Osteocyte (in vitro differentiated cells): Measurements from ENCODE around the gene ABLIM1. TPM values are rescaled to one million over a fixed set of nuclear protein-coding genes. Genes with fewer than 3 reads are reported as not detected.

Experiments
- DNase-seq: peaks from one replicate; pipeline ENCODE4 v3.0.0; 2021; ENCODE audit warnings: mixed read lengths; ENCODE audit not compliant: unreplicated experiment; ENCODE audit errors: extremely low spot score
- H3K27ac Mint-ChIP-seq: one replicate; pipeline ENCODE4 v1.8.0; 2021; ENCODE audit warnings: mild to moderate bottlenecking, mixed read lengths; ENCODE audit not compliant: unreplicated experiment
- H3K27me3 Mint-ChIP-seq: one replicate; pipeline ENCODE4 v1.8.0; 2021; ENCODE audit warnings: mixed read lengths; ENCODE audit not compliant: unreplicated experiment
- H3K36me3 Mint-ChIP-seq: one replicate; pipeline ENCODE4 v1.8.0; 2021; ENCODE audit warnings: mixed read lengths; ENCODE audit not compliant: unreplicated experiment
- H3K4me1 Mint-ChIP-seq: one replicate; pipeline ENCODE4 v1.8.0; 2021; ENCODE audit warnings: mixed read lengths; ENCODE audit not compliant: unreplicated experiment
- H3K4me3 Mint-ChIP-seq: one replicate; pipeline ENCODE4 v1.8.0; 2021; ENCODE audit warnings: mild to moderate bottlenecking, moderate library complexity, mixed read lengths; ENCODE audit not compliant: unreplicated experiment
- H3K9me3 Mint-ChIP-seq: one replicate; pipeline ENCODE4 v1.8.0; 2021; ENCODE audit warnings: mixed read lengths; ENCODE audit not compliant: unreplicated experiment
- total RNA-seq: library from RNA; stranded (reverse); gene quantifications from 2 replicates; pipeline ENCODE4 v1.2.1, GENCODE V29; 2021
- TF ChIP-seq, protein P1 (sequence below): fragments of 200-600 bp; sonication (generic); IDR thresholded peaks from 2 replicates; pipeline ENCODE4 v1.5.0; 2021; ENCODE audit warnings: antibody characterized with exemption, mild to moderate bottlenecking, moderate library complexity

The ABLIM1 gene
- total RNA-seq, 1 donor from 2014 or later, result 39.0 TPM

DNA sequence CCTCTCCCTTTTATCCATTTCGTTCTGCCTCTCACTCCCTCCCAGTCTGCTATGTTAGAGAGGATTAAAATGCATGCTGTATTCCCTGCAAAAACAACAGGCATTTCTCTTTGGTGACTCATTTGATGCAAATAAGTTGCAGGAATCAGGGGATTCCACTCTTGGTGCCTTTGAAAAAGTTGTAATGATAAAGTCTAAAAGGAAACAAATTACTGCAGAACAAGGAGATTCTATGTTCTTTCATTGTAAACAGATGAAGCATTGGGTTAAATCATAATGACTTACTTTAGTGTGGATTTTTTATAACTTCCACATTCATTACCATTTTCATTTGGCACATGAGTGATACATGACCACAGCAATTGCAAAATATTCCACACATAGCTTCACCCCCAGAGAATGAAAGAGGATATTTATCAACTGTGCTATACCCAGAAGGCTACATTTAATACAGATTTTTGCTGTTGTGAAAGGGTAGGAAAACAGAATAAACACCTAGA lies 33.4 kb upstream of the ABLIM1 start:
- no peaks in the 10 kb centered on the region for H3K9me3 Mint-ChIP-seq
- H3K27ac Mint-ChIP-seq, result no peak overlapping the region
- peaks cover 22% of the 10 kb centered on the region for H3K4me1 Mint-ChIP-seq
- no peaks in the 10 kb centered on the region for H3K27me3 Mint-ChIP-seq
- no peak for DNase-seq
- peaks cover 3% of the 10 kb centered on the region for H3K36me3 Mint-ChIP-seq
- TF ChIP-seq, protein P1, sequence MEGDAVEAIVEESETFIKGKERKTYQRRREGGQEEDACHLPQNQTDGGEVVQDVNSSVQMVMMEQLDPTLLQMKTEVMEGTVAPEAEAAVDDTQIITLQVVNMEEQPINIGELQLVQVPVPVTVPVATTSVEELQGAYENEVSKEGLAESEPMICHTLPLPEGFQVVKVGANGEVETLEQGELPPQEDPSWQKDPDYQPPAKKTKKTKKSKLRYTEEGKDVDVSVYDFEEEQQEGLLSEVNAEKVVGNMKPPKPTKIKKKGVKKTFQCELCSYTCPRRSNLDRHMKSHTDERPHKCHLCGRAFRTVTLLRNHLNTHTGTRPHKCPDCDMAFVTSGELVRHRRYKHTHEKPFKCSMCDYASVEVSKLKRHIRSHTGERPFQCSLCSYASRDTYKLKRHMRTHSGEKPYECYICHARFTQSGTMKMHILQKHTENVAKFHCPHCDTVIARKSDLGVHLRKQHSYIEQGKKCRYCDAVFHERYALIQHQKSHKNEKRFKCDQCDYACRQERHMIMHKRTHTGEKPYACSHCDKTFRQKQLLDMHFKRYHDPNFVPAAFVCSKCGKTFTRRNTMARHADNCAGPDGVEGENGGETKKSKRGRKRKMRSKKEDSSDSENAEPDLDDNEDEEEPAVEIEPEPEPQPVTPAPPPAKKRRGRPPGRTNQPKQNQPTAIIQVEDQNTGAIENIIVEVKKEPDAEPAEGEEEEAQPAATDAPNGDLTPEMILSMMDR, result no peak
- H3K4me3 Mint-ChIP-seq, result no peak overlapping the region

DNA sequence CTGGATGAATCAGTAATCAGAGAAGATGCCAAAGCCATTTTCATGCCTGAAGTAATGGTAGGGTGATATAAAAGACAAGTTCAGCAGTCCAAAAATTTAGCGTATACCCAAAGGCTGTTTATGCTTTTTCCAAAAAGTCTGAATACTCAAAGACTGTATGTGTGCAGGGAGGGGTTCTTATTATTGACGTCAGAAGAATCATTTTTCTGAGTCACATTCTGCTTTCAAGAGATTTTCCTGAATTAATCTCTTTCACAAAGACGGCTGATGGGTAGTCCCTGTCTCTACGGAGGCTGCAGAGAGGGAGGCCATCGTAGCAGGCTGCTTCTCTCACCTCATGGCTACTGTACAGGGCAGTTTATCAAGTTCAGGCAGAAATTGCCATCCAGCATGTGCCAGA lies 30.7 kb upstream of the ABLIM1 start:
- no peaks in the 10 kb centered on the region for H3K27me3 Mint-ChIP-seq
- TF ChIP-seq, protein P1, result no peak
- peaks cover 2% of the 10 kb centered on the region for H3K36me3 Mint-ChIP-seq
- no peak overlapping the region for H3K27ac Mint-ChIP-seq
- H3K4me1 Mint-ChIP-seq, result peaks cover 35% of the 10 kb centered on the region
- no peak for DNase-seq
- H3K4me3 Mint-ChIP-seq, result no peak overlapping the region
- no peaks in the 10 kb centered on the region for H3K9me3 Mint-ChIP-seq

DNA sequence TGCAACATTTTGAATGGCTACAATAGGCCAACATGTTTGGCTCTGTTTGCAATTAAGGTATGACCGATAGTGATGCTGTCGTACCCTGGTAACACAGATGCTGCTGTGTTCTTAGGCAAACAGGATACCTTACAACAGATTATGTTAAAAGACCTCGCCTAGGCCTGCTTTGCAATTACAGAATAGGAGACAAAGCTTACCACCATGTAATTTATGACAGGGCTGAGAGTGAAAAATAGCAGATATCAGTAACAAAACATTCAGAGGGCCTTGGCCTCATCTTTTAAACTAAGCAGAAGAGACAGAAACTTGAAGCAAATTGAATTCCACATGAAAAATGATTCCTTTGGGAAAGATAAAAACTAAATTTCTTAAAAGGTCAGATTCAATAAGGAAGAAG lies 29.4 kb upstream of the ABLIM1 start:
- Mint-ChIP-seq H3K9me3 (no peaks in the 10 kb centered on the region), H3K4me3 (no peak overlapping the region), H3K36me3 (peaks cover 2% of the 10 kb centered on the region), H3K27me3 (no peaks in the 10 kb centered on the region), H3K27ac (no peak overlapping the region), H3K4me1 (peaks cover 48% of the 10 kb centered on the region)
- no peak for DNase-seq
- TF ChIP-seq, protein P1, result no peak

DNA sequence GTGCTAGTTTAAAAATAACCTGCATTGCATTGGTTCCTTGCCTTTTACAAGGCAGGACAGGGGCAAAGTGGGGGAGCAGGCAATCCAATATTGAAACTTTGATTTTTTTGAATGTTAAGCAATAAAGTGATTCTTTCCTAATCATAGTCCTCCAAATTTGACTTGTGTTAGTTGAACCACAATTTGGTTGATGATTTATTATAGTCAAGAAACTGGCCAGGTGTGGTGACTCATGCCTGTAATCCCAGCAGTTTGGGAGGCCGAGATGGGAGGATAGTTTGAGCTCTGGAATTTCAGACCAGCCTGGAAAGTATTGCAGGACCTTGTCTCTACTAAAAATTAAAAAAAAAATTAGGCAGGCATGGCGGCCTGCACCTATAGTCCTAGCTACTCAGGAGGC lies 27.9 kb upstream of the ABLIM1 start:
- H3K4me1 Mint-ChIP-seq, result peaks cover 48% of the 10 kb centered on the region
- H3K27me3 Mint-ChIP-seq, result no peaks in the 10 kb centered on the region
- no peak overlapping the region for H3K4me3 Mint-ChIP-seq
- no peaks in the 10 kb centered on the region for H3K9me3 Mint-ChIP-seq
- DNase-seq, result no peak
- TF ChIP-seq, protein P1, result no peak
- H3K27ac Mint-ChIP-seq, result no peak overlapping the region
- peaks cover 2% of the 10 kb centered on the region for H3K36me3 Mint-ChIP-seq

DNA sequence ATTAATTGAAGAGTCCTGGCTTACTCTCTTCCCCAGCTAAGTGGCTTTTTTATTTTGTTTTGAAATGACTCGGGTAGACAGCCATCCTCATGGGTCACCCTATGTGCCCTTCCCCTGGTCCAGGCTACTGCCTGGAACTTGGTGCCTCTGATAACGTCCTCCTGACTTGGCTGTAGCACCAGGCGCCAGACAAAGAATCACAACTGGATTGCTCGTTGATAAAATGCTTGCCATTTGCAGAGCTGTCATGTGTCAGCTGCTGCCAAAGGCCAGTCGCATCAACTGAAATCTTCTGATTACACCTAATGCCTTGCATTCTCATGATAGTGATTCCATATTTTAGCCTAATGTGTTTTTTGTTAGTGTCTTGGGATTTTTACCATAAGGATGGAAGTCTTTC lies 27.4 kb upstream of the ABLIM1 start:
- peaks cover 45% of the 10 kb centered on the region for H3K4me1 Mint-ChIP-seq
- H3K36me3 Mint-ChIP-seq, result peaks cover 2% of the 10 kb centered on the region
- H3K27ac Mint-ChIP-seq, result peak overlapping the region; percentile 73
- TF ChIP-seq, protein P1, result no peak
- H3K27me3 Mint-ChIP-seq, result no peaks in the 10 kb centered on the region
- no peaks in the 10 kb centered on the region for H3K9me3 Mint-ChIP-seq
- H3K4me3 Mint-ChIP-seq, result no peak overlapping the region
- no peak for DNase-seq
